Pericardium fibroblast (primary cell): ENCODE results near the gene AP5S1. TPM values are rescaled to one million over a fixed set of nuclear protein-coding genes. Genes with fewer than 3 reads are reported as not detected.

ENCODE experiments used
- total RNA-seq: library from RNA; depleted of rRNA; stranded (reverse); fragments of >200 nt; gene quantifications from 2 replicates; pipeline ENCODE4 v1.2.3, GENCODE V29; 2015

Gene AP5S1
- 12.1 and 22.5 TPM in 2 replicates for total RNA-seq

GRCh38 chr20:3820048-3820900 lies at the start of gene AP5S1:
Gene AP5S1, plus strand, starts transcription at chr20:3820547. Its CDS starts 1,571 bp downstream, at chr20:3822118.

DNA sequence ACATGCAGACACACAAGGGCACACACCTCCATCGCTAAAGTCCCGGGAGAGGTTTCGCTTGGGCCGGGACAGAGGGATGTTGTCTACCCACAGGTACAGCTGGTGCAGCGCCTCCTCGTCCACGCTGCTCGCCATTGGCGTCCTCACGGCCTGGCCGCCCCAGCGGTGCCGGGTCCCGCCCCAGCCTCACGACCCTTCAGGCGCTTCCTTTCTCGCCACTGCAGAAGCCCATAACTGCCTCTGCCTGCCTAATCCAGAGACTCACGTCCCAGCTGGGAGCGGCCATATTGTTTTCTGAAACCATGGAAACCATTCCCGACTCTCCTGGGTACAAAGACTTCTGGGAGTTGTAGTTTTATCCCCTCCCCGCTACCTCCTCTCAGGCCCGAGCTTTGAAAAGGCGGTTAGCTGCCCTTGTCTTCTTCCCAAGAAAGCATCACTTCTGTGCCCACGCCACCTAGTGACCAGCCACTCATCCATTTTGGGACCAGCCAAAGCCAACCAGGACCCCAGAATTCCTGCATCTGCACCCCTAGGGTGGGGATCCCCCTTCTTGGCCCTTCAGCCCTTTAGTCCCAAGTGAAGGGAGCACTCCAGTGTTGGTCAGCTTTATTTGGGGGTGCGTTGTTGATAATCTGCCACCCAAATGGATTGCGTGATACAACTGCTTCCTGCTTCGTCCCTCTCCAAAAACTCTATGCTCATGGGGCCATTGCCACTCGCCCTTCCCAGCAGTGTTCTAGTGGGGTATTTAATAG lies 39.0 kb upstream of the AP5S1 start, which contains the start of gene SPEF1:
SPEF1 (minus strand) TSS at position 296 of the 758 bp plus-strand sequence; CDS start at position 135, 161 bp downstream.

GRCh38 chr20:3786665-3787323 lies 33.6 kb upstream of the AP5S1 start, which contains the start of gene CENPB:
Gene CENPB, minus strand, starts transcription at chr20:3786740. Its CDS starts 257 bp downstream, at chr20:3786483.

DNA sequence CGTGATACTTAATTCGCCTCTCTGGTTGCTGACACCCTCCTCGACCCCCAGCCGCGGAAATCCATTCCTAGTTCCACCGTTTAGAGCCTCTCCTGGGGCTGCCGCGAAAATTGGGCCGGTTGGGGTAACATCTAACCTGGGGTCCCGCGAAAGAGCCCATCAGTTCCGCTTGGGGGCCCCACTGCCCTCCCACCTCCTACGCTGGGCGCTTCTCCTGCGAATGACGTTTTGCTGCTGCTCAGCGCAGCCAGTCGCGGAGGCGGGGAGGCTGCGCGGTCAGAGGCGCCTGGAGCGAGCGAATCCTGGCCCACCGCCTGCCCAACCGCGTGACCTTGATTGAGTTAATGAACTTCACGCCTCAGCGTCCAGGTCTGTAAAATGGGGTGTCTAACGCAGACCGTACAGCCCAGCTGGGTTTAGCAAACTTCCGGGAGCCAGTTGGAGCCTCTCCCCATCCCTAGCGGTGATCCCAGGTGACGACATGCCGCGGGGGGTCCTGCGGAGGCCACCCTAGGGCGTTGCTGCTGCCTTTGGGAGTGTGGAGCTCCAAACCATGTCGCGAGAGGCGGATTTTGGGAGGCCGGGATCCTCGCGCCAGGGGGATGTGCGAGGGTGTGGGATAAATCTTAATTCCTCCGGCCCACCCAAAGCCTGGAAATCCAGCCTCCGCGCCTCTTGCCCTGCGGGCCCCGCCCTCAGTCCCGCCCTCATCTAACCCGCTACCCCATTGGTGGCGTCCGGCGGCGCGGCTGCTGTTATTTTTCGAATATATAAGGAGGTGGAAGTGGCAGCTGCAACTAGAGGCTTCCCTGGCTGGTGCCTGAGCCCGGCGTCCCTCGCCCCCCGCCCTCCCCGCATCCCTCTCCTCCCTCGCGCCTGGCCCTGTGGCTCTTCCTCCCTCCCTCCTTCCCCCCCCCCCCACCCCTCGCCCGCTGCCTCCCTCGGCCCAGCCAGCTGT lies 24.6 kb upstream of the AP5S1 start, which contains the start of gene CDC25B:
CDC25B (plus strand) TSS at position 800 of the 958 bp plus-strand sequence. CDS start 222 bp downstream, outside the sequence.

GRCh38 chr20:3846740-3847428 lies 26.5 kb downstream of the AP5S1 start, which contains the start of gene MAVS:
Gene MAVS, plus strand, starts transcription at chr20:3846834. Its CDS starts 7,791 bp downstream, at chr20:3854625.

Other genes with a start within 250 kb of the AP5S1 start
- gene GFRA4, start 157.1 kb upstream of the AP5S1 start, total RNA-seq = not detected in 2 replicates
- 89.4 and 111 TPM in 2 replicates for gene ADAM33, start 138.5 kb upstream of the AP5S1 start, total RNA-seq
- gene SIGLEC1, start 107.9 kb upstream of the AP5S1 start, total RNA-seq = not detected in 2 replicates
- 3.2 and 5.0 TPM in 2 replicates for gene HSPA12B, start 87.9 kb upstream of the AP5S1 start, total RNA-seq
- gene ADISSP, start 52.8 kb upstream of the AP5S1 start, total RNA-seq = 34.8 and 39.9 TPM in 2 replicates
- 0.23 TPM in 1 of 2 replicates, not detected in the other for gene SPEF1, start 39.1 kb upstream of the AP5S1 start, total RNA-seq
- 78.3 and 85.1 TPM in 2 replicates for gene CENPB, start 33.8 kb upstream of the AP5S1 start, total RNA-seq
- 72.4 and 73.8 TPM in 2 replicates for gene CDC25B, start 24.2 kb upstream of the AP5S1 start, total RNA-seq
- gene MAVS, start 26.3 kb downstream of the AP5S1 start, total RNA-seq = 24.2 and 25.7 TPM in 2 replicates
- gene PANK2, start 68.8 kb downstream of the AP5S1 start, total RNA-seq = 33.3 and 44.7 TPM in 2 replicates
- 16.2 and 26.8 TPM in 2 replicates for gene RNF24, start 195.0 kb downstream of the AP5S1 start, total RNA-seq